Right lung (tissue), 5 donors: ENCODE data around the gene GSTM3. TPM values are rescaled to one million over a fixed set of nuclear protein-coding genes. Genes with fewer than 3 reads are reported as not detected.
"Not testable (repeated sequence)": the region's sequence is repeated elsewhere in the genome, so short reads cannot be mapped to it uniquely, and the experiment has no call there.

Experiments used
- DNase-seq, 2 donors: peaks; one replicate each; pipeline ENCODE4 v3.0.0-alpha.2; 2013
- polyA plus RNA-seq, 5 donors: library from polyadenylated mRNA; unstranded; fragments of 120-200 nt; gene quantifications; one replicate each; pipeline versions ENCODE4 v1.2.1 to v1.2.3, GENCODE V29; 2013; ENCODE audit warnings: inconsistent platforms in 1 of 5, low replicate concordance in 1 of 5; ENCODE audit not compliant: insufficient read length in 5 of 5, insufficient read depth in 1 of 5

The GSTM3 gene
- polyA plus RNA-seq, 5 donors: 101 to 145 (median 121) TPM

- peak; percentile 71 to 82 for DNase-seq
Measured at GRCh38 chr1:109776911-109777310, 36.1 kb upstream of the GSTM3 start.

- DNase-seq: no peak
Measured at GRCh38 chr1:109776206-109776835, 35.5 kb upstream of the GSTM3 start.

GRCh38 chr1:109775398-109775797 lies 34.6 kb upstream of the GSTM3 start:
- no peak for DNase-seq

GRCh38 chr1:109773900-109774485 lies 33.2 kb upstream of the GSTM3 start:
- DNase-seq: no peak

GRCh38 chr1:109773203-109773899 lies 32.5 kb upstream of the GSTM3 start:
- peak; percentile 67 to 81 for DNase-seq

GRCh38 chr1:109772658-109773202 lies 31.9 kb upstream of the GSTM3 start:
- DNase-seq: no peak

GRCh38 chr1:109771712-109772657 lies 31.1 kb upstream of the GSTM3 start:
- no peak for DNase-seq

- DNase-seq: no peak
Measured at GRCh38 chr1:109770331-109771095, 29.7 kb upstream of the GSTM3 start.

GRCh38 chr1:109769330-109770078 lies 28.7 kb upstream of the GSTM3 start:
- no peak for DNase-seq

- no peak for DNase-seq
Measured at GRCh38 chr1:109768820-109769219, 28.0 kb upstream of the GSTM3 start.

GRCh38 chr1:109768335-109768650 lies 27.5 kb upstream of the GSTM3 start:
- no peak for DNase-seq

GRCh38 chr1:109767637-109768334 lies 26.9 kb upstream of the GSTM3 start:
- no peak for DNase-seq

GRCh38 chr1:109766991-109767636 lies 26.3 kb upstream of the GSTM3 start:
- not testable (repeated sequence) for DNase-seq

GRCh38 chr1:109765896-109766615 lies 25.2 kb upstream of the GSTM3 start:
- DNase-seq: no peak

- no peak for DNase-seq
Measured at GRCh38 chr1:109765483-109765815, 24.6 kb upstream of the GSTM3 start.

- no peak for DNase-seq
Measured at GRCh38 chr1:109764561-109765482, 24.0 kb upstream of the GSTM3 start.

- DNase-seq: no peak
Measured at GRCh38 chr1:109763646-109764415, 23.0 kb upstream of the GSTM3 start, which contains the start of gene EPS8L3. Gene EPS8L3, minus strand, starts transcription at chr1:109763923. Its CDS starts 2,174 bp downstream, at chr1:109761749.
